Liver (tissue), 9 donors: ENCODE measurements around the gene KCNJ14. TPM values are rescaled to one million over a fixed set of nuclear protein-coding genes. Genes with fewer than 3 reads are reported as not detected.

Experiments used
- DNase-seq: peaks from one replicate; pipeline ENCODE4 v3.0.0-alpha.2; 2017; ENCODE audit warnings: low spot score
- H3K27ac ChIP-seq, 2 donors: one replicate each; pipeline ENCODE4 v1.7.0; 2013; ENCODE audit warnings: inconsistent platforms in 2 of 2, low read length in 2 of 2, control low read depth in 1 of 2, low read depth in 1 of 2, mild to moderate bottlenecking in 1 of 2
- H3K27me3 ChIP-seq, 4 donors: one replicate each; pipeline versions ENCODE4 v1.6.1 to v1.7.0; 2013; ENCODE audit warnings: low read length in 3 of 4, inconsistent platforms in 1 of 4, mild to moderate bottlenecking in 1 of 4, moderate library complexity in 1 of 4; ENCODE audit not compliant: control insufficient read depth in 4 of 4, insufficient read depth in 4 of 4
- H3K36me3 ChIP-seq, 4 donors: one replicate each; pipeline versions ENCODE4 v1.6.1 to v1.7.0; 2013; ENCODE audit warnings: low read length in 3 of 4, mild to moderate bottlenecking in 3 of 4, low read depth in 1 of 4, moderate library complexity in 1 of 4; ENCODE audit not compliant: control insufficient read depth in 4 of 4, insufficient read depth in 3 of 4
- H3K4me1 ChIP-seq, 4 donors: one replicate each; pipeline versions ENCODE4 v1.6.1 to v1.7.0; 2013; ENCODE audit warnings: low read length in 3 of 4, mild to moderate bottlenecking in 3 of 4, moderate library complexity in 1 of 4; ENCODE audit not compliant: control insufficient read depth in 4 of 4, insufficient read depth in 4 of 4
- H3K4me3 ChIP-seq, 3 donors: one replicate each; pipeline versions ENCODE4 v1.6.1 to v1.7.0; 2013; ENCODE audit warnings: low read length in 3 of 3, control low read depth in 1 of 3, low read depth in 1 of 3, mild to moderate bottlenecking in 1 of 3
- H3K9ac ChIP-seq, 2 donors: one replicate each; pipeline ENCODE4 v1.7.0; 2013; ENCODE audit warnings: low read length in 2 of 2, mild to moderate bottlenecking in 2 of 2, moderate library complexity in 2 of 2, control low read depth in 1 of 2, low read depth in 1 of 2
- H3K9me3 ChIP-seq, 4 donors: one replicate each; pipeline versions ENCODE4 v1.6.1 to v1.7.0; 2013; ENCODE audit warnings: low read length in 3 of 4; ENCODE audit not compliant: control insufficient read depth in 4 of 4
- ATF3 ChIP-seq: IDR thresholded peaks from 2 replicates; pipeline ENCODE4 v1.6.1; 2016; ENCODE audit warnings: antibody characterized with exemption
- CTCF ChIP-seq: fragments of 150-350 bp; IDR thresholded peaks from 2 replicates; pipeline ENCODE4 v1.5.1; 2017; ENCODE audit warnings: improper control_type of control experiment, low read depth, low read length; ENCODE audit not compliant: missing input control
- EGR1 ChIP-seq, 2 donors: IDR thresholded peaks; 2 replicates each; pipeline ENCODE4 v1.6.1; 2016 to 2018; ENCODE audit warnings: antibody characterized with exemption in 2 of 2, low read depth in 2 of 2
- FOXA1 ChIP-seq: IDR thresholded peaks from 2 replicates; pipeline ENCODE4 v1.6.1; 2016; ENCODE audit warnings: antibody characterized with exemption
- FOXA2 ChIP-seq: IDR thresholded peaks from 2 replicates; pipeline ENCODE4 v1.6.1; 2016; ENCODE audit warnings: antibody characterized with exemption
- GABPA ChIP-seq, 2 donors: IDR thresholded peaks in 1 of 2; conservative IDR thresholded peaks in 1 of 2; 2 replicates each; pipeline ENCODE4 v1.6.1; 2016; ENCODE audit warnings: antibody characterized with exemption in 2 of 2, mild to moderate bottlenecking in 1 of 2, moderate library complexity in 1 of 2
- HNF4A ChIP-seq, 2 donors: conservative IDR thresholded peaks; 2 replicates each; pipeline ENCODE4 v1.6.1; 2016; ENCODE audit warnings: antibody characterized with exemption in 2 of 2, mild to moderate bottlenecking in 2 of 2
- HNF4G ChIP-seq: IDR thresholded peaks from 2 replicates; pipeline ENCODE4 v1.6.1; 2016; ENCODE audit warnings: antibody characterized with exemption
- JUND ChIP-seq, 2 donors: IDR thresholded peaks; 2 replicates each; pipeline ENCODE4 v1.6.1; 2016; ENCODE audit warnings: antibody characterized with exemption in 2 of 2
- MAX ChIP-seq: IDR thresholded peaks from 2 replicates; pipeline ENCODE4 v1.6.1; 2016; ENCODE audit warnings: antibody characterized with exemption
- NR2F2 ChIP-seq: IDR thresholded peaks from 2 replicates; pipeline ENCODE4 v1.6.1; 2016; ENCODE audit warnings: antibody characterized with exemption
- RAD21 ChIP-seq, 2 donors: IDR thresholded peaks; 2 replicates each; pipeline ENCODE4 v1.6.1; 2016; ENCODE audit warnings: antibody characterized with exemption in 2 of 2, mild to moderate bottlenecking in 2 of 2
- REST ChIP-seq: IDR thresholded peaks from 2 replicates; pipeline ENCODE4 v1.6.1; 2016; ENCODE audit warnings: antibody characterized with exemption, mild to moderate bottlenecking
- RXRA ChIP-seq, 2 donors: IDR thresholded peaks; 2 replicates each; pipeline ENCODE4 v1.6.1; 2017 to 2018; ENCODE audit warnings: antibody characterized with exemption in 2 of 2, mild to moderate bottlenecking in 1 of 2
- SP1 ChIP-seq: IDR thresholded peaks from 2 replicates; pipeline ENCODE4 v1.6.1; 2018; ENCODE audit warnings: antibody characterized with exemption, mild to moderate bottlenecking
- TAF1 ChIP-seq: conservative IDR thresholded peaks from 2 replicates; pipeline ENCODE4 v1.6.1; 2016; ENCODE audit warnings: antibody characterized with exemption, mild to moderate bottlenecking
- YY1 ChIP-seq: IDR thresholded peaks from 2 replicates; pipeline ENCODE4 v1.6.1; 2016; ENCODE audit warnings: antibody characterized with exemption, mild to moderate bottlenecking
- ZBTB33 ChIP-seq: IDR thresholded peaks from 2 replicates; pipeline ENCODE4 v1.6.1; 2016; ENCODE audit warnings: antibody characterized with exemption
- WGBS: extraction: QIAGEN DNeasy Blood & Tissue Kit; methylation state at CpG from one replicate; pipeline ENCODE4 v1.1.7; 2013; 5-methylcytosine and 5-hydroxymethylcytosine counted together
- polyA plus RNA-seq, 2 donors: library from polyadenylated mRNA; stranded (reverse) in 1 of 2; unstranded in 1 of 2; fragments of 200-250 nt in 1 of 2; fragments of >200 nt in 1 of 2; fragmentation: Nextera tagmentation in 1 of 2; extraction: Ambion mirVana in 1 of 2; gene quantifications; one replicate each; pipeline versions ENCODE4 v1.2.1 to v1.2.3, GENCODE V29; 2013 to 2015
- total RNA-seq, 2 donors: library from RNA; depleted of rRNA; stranded (reverse); fragments of >200 nt; gene quantifications; one replicate each; pipeline ENCODE4 v1.2.3, GENCODE V29; 2014
- donor health status: healthy.
- donor health status: healthy.
- donor health status: healthy.
- donor health status: healthy.
- donor health status: healthy.

Gene KCNJ14
- total and polyA plus RNA-seq, 4 donors, result 0.06 to 0.92 (median 0.17) TPM

GRCh38 chr19:48465215-48465614, 9.8 kb downstream of the KCNJ14 start:
- no peak overlapping the region for H3K9ac ChIP-seq
- TF ChIP-seq SP1, result no peak
- TF ChIP-seq HNF4G, result no peak
- TF ChIP-seq FOXA1, result no peak
- no peak for TF ChIP-seq REST
- TF ChIP-seq TAF1, result no peak
- no peak for TF ChIP-seq GABPA (IDR thresholded peaks at IDR 0.05 in 1 of 2, conservative IDR thresholded peaks at IDR 0.05 in 1 of 2)
- TF ChIP-seq RXRA (IDR thresholded peaks at IDR 0.05), result no peak
- no peak for TF ChIP-seq MAX
- TF ChIP-seq FOXA2, result no peak
- no peak for TF ChIP-seq CTCF
- no peak for TF ChIP-seq HNF4A (conservative IDR thresholded peaks at IDR 0.05)
- TF ChIP-seq NR2F2, result no peak
- TF ChIP-seq ATF3, result no peak
- TF ChIP-seq ZBTB33, result no peak
- no peak for TF ChIP-seq JUND (IDR thresholded peaks at IDR 0.05)
- TF ChIP-seq YY1, result no peak
- no peak for TF ChIP-seq EGR1 (IDR thresholded peaks at IDR 0.05; ENCODE audit: low read depth in 2 of 2)
- no peak for TF ChIP-seq RAD21 (IDR thresholded peaks at IDR 0.05)
- H3K4me3 ChIP-seq, result no peak overlapping the region
- 96% methylated on average over 1 of the region's 1 CpG for WGBS
- no peak overlapping the region for H3K27ac ChIP-seq
- H3K36me3 ChIP-seq, result no peaks in the 10 kb centered on the region
- no peaks in the 10 kb centered on the region for H3K9me3 ChIP-seq
- no peak for DNase-seq
- H3K4me1 ChIP-seq, result peaks cover 2 to 9% (median 7%) of the 10 kb centered on the region in 4 donors
- H3K27me3 ChIP-seq, result no peaks in the 10 kb centered on the region
